GM18519 (cell line): Measurements from ENCODE around the gene TRIM54.
"Not testable (repeated sequence)": the region's sequence is repeated elsewhere in the genome, so short reads cannot be mapped to it uniquely, and the experiment has no call there.

Experiments
- ATAC-seq: cut with Tn5 transposase; IDR thresholded peaks from one replicate; pipeline ENCODE4 v1.9.1; 2021; ENCODE audit warnings: mild to moderate bottlenecking, moderate library complexity; ENCODE audit not compliant: unreplicated experiment, low FRiP score

Gene TRIM54

DNA sequence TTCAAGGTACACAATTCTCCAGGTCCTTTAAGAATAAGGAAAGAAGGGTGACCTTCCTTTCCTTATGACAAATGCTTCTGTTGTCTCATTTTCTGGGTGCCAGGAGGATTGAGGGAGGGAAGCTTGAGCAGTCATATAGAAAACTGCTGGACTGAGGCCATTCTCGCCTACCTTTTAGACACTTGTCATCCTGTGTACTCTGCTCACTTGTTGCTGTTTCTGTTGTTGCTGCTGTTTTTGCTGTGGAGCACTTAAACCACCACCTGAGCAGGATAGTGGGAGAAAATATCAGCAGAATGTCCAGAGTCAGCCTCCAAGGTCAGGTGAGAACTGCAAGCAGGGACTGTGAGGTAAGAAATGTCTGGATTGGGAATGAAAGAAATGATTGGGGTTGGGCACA is 4.2 kb upstream of the TRIM54 start:
- ATAC-seq = no peak

DNA sequence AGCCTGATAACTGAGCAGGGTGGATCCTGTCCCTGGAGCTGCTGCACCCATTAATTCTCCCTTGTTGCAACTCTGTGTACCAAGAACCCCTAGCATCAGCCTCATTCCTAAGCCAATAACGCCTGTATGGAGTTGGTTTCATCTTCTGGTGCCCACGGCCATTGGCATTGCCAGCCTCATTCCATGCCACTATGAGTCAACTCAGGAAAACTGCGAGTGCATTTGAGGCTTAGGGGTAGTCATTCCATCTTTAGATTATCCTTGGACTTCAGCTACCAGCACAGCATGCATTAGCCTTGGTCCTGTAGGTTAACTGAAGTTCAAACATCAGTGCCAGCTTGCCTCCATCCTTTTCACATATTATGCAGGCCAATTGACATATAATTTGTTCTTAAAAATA is 1.4 kb upstream of the TRIM54 start:
- ATAC-seq = no peak

DNA sequence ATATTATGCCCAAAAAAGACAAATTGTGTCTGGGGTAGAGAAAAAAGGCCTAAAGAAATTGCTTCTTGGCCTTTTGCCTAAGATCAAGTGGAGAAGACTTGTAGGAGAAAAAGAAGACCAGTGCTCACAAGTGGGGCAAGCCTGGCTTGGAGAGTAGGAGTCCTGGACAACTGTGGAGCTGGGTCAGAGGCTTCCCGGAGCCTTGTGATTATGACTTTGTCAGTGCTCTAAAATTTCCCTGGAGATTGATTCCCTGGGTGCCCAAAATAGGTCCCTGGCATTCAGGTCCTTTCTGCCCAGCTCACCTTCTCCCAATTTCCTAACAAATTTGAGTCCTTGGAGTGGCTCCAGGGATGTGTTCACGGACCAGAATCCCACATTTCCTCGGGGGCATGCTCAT is 787 bp upstream of the TRIM54 start:
- ATAC-seq = no peak

DNA sequence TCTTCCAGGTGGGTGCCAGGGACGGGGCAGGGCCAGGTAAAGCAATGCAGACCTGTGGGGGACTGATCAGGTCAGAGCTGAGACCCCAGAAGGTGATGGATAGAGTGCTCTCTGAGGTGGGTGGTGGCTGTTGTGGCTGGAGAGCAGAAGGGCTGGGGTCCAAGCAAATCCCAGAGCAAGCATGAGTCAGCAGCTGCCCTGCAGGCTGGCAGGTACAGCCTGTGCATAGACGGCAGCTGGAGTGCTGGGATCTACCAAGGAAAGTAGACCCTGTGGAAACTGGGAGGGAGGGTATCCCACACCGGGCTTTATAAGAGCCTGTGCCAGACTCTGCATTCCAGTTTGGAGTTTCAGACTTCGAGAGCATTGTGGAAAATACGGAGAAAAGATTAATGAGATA is 663 bp downstream of the TRIM54 start:
- ATAC-seq = no peak

DNA sequence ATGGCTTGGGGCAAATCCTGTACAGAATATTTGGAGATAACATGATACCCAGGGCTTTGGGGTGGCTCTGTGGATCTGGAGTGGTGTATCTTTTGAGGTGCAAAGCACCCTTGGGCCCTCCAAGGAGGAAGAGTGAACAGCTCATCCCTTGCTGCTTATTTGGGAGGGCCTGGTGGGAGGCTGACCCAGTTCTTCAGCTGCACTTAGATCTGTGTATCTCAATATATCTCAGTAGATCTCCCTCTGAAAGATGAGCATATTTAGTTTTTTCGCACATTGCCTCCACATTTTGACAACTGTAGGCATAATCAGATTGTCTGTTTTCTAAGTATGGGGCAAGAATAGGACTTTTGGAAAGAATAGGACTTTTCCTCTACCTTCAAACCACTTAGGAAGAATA is 2.8 kb downstream of the TRIM54 start:
- ATAC-seq = no peak

DNA sequence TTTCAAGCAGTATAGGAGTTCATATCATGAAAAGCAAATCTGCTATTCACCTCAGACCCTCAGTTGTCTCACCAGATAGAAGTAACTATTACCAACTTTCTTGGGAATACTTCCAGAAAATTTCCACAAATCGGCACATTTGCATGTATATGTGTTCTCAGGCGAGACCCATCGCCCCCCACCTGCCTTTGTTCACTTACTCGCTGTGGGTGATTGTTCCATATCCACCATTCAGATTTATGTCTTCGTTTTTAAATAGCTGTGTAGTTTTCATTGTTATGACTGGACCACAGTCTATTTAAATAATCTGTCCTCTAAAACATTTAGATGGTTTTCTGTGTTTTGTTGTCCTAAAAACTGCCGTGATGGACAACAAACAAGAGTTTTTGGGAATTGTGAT is 3.3 kb downstream of the TRIM54 start:
- ATAC-seq = no peak

DNA sequence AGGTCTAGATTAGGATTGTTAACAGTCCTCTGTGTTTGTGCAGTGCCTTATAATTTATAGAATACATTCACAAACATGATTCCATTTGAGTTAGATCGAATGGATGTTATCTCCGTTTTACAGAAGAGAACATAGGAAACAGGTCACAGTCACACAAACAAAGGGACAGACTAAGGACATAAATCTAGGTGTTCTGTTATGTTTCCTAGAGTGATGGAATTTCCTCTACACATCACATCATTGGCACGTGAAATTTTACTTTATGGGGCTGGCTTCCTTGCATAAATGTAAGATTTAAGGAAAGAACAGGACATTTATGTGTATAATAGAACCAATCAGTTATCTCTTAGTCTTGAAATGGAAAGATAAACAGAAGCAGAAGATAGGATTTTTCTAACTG is 6.4 kb downstream of the TRIM54 start:
- no peak for ATAC-seq

DNA sequence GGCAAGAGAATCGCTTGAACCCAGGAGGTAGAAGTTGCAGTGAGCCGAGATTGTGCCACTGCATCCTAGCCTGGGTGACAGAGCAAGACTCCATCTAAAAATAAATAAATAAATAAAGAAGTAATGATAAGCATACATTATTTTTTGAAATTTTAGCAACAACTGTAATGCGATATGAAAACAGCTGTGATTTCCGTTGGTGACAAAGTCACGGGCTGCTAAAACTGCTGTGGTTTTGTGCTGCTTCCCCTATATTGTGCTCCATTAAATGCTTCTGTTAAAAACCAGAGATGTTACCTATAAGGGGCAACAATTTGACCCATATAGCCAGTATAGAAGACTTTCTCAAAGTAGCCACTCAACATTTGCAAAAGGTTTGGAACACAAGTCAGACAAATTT is 8.3 kb downstream of the TRIM54 start:
- no peak for ATAC-seq

DNA sequence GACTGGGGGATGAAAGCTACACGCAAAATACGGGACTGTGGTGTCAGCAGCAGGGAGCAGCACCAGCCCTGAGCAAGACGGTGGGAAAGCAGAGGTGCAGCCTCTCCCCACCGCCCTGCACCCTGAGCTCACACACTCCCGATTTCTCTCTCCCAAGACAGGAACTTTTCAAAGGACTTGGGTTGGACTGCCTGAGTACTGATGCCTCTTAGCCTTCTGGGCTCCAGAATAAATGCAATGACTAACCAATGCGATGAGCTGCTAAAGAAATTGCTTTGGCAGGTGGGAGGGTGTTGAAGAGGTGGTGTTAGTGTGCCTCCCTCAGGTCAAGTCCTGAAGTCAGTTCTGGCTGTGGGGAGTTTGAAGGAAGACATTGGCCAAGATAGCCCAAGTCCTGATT is 9.6 kb downstream of the TRIM54 start:
- no peak for ATAC-seq

DNA sequence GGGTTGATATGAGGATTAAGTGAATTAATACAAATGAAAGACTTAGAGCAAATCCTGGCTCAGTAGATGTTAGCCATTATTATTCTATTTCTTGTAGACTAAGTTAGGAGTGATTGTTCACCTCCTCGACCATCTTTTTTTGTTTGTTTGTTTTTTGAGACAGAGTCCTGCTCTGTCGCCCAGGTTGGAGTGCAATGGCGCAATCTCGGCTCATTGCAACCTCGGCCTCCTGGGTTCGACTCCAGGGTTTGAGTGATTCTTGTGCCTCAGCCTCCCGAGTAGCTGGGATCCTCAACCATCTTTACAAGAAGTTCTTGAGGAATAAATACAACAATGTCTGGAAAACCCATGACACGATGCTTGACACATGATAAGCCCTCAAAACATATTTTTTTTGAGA is 12.7 kb downstream of the TRIM54 start:
- no peak for ATAC-seq

DNA sequence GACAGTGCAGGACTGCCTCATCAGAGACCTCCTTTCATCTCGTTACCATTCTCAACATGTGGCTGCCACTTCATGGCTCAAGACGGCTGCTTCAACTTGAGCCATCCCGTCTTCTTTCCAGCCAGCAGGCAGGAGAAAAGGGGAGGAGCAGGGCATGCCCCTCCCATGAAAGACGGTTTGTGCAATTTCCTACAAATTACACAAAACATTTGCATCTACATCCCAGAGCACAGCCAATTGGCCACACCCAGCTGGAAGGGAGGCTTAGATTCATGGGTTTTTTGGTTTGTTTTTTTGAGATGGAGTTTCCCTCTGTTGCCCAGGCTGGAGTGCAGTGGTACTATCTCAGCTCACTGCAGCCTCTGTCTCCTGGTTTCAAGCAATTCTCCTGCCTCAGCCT is 14.3 kb downstream of the TRIM54 start:
- no peak for ATAC-seq

DNA sequence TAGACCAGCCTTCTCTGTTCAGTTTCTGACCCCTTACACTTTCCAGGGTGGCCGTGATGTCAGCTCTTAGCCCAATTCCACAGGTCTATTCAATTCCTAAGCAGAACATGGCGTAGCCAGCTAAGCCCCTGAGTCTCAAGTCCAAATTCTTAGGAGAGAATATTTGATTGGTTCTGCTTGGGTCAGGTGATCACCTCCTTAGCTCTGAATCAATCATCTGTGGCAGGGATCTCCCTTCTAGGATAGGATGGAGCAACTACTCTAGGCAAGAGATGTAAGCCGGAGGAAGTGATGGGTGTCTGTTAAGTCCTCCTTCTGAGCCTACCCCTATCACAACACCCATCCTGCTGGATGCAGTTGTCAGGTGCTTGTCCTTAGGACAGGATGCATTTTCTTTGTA is 15.0 kb downstream of the TRIM54 start:
- ATAC-seq = no peak

DNA sequence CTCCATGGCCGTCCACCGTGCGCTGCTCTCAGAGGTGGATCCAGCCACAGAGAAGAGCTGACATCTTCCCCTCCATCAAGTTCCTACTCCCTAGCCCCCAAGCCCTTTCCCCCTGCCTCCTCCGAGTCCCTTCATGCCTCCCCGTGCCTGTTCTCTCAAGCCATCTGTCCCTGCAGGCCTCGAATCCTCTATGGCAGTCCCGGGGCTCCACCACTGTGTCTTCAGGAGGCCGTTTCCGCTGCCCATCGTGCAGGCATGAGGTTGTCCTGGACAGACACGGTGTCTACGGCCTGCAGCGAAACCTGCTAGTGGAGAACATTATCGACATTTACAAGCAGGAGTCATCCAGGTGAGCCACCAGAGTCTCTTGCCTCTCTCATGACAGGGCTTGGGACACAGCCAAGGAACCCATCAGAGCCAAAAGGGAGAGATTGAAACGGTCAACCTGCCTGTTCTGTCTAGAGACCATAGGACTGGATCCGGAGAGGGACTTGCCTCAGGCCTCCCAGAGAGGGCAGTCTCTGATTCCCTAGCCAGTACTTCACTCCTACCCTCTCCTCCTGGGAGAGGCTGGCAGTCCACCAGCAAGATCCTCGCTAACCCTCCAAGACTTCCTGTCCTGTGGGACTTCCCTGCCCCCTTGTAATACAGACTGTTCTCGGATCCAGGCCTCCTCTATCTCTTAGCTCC is 16.3 kb downstream of the TRIM54 start:
- no peak for ATAC-seq

DNA sequence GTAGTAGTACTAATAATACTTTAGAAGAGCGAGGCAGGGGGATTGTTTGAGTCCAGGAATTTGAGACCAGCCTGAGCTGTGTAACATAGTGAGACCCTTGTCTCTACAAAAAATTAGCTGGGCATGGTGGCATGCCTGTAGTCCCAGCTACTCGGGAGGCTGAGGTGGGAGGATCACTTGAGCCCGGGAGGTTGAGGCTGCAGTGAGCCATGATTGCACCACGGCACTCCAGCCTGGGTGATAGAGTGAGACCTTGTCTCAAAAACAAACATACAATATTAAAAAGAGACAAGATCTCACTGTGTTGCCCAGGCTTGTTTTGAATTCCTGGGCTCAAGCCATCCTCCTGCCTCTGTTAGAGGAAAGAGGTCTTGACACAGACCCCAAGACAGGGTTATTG is 18.4 kb downstream of the TRIM54 start:
- not testable (repeated sequence) for ATAC-seq

DNA sequence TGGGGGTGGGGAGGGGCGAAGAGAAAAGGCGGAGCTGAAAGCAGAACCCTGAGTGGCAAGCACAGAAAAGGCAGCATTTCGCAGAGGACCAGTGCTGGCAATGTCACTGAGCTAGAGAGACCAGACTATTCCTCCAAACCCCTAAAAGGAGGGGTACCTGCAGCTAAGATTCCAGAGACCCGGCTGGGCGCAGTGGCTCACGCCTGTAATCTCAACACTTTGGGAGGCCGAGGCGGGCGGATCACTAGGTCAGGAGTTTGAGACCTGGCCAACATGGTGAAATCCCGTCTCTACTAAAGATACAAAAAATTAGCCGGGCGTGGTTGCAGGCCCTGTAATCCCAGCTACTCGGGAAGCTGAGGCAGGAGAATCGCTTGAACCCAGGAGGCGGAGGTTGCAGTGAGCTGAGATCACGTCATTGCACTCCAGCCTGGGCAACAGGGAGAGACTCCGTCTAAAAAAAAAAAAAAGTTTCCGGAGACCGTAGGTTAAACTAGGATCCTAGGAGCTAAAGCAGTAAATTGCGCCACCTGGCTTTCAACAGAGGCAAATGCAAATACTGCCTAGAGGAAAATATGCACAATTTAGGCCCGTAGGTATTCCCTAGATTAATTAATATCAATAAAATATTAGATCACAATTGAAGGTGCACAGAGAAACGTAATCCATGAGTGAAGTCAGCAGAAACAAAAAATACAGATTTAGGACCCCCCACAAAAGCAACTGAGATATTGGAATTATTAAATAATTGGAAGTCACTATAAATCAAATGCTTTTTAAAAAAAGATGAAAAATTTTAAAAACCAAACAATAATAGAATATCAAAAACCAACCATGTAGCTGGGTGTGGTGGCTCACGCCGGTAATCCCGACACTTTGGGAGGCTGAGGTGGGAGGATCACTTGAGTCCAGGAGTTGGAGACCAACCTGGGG is 21.1 kb downstream of the TRIM54 start:
- no peak for ATAC-seq

DNA sequence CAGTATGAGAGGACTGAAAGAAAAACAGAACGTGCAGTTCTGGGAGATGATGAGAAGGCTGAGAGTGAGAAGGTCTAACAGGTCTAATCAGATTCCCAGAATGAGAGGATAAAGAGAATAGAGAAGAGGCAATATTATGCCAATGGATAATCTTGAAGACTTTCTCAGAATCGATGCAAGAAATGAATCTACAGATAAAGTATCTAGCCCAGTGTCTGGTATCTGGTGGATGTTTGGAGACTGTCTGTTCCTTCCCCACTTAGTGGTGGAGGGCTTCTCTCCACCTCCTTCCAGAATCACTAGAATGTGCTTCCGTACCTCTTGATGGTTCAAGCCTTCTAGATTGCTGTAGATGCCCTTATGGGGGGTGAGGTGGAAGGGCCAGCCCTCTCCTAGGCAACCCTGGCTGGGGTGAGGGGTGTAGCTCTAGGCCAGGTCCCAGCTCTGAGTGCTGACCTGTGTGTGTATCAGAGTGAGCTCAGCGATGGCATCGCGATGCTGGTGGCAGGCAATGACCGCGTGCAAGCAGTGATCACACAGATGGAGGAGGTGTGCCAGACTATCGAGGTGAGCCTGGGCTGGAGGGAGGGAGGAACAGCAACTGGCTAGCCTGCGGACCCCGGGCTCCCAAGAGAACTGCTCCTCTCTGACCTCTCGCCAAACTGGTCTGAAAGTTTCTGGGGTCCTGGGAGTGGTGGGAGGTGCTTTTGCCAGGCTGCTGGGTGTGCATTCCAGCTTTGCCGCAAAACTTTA is 22.4 kb downstream of the TRIM54 start:
- ATAC-seq = no peak

DNA sequence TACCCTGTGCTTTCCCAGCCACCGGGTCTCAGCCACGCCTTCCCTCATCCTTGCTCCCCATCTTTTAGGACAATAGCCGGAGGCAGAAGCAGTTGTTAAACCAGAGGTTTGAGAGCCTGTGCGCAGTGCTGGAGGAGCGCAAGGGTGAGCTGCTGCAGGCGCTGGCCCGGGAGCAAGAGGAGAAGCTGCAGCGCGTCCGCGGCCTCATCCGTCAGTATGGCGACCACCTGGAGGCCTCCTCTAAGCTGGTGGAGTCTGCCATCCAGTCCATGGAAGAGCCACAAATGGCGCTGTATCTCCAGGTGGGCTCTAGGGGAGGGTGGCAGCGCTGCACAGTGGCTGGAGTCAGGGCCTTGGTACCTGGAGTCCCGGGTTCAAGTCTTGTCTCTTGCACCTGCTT is 23.3 kb downstream of the TRIM54 start:
- no peak for ATAC-seq

DNA sequence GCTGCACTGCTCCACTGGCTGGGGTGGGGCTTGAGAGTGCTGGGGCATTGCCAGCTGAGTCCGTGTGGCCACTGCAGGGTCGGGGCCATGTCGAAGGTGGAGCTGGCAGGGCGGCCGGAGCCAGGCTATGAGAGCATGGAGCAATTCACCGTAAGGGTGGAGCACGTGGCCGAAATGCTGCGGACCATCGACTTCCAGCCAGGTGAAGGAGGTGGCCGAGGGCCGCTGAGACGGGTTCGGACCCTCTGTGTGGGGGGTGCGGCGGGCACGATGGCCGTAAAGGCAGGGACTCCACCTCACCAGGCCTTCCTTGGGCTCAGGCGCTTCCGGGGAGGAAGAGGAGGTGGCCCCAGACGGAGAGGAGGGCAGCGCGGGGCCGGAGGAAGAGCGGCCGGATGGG is 23.9 kb downstream of the TRIM54 start:
- ATAC-seq = no peak

DNA sequence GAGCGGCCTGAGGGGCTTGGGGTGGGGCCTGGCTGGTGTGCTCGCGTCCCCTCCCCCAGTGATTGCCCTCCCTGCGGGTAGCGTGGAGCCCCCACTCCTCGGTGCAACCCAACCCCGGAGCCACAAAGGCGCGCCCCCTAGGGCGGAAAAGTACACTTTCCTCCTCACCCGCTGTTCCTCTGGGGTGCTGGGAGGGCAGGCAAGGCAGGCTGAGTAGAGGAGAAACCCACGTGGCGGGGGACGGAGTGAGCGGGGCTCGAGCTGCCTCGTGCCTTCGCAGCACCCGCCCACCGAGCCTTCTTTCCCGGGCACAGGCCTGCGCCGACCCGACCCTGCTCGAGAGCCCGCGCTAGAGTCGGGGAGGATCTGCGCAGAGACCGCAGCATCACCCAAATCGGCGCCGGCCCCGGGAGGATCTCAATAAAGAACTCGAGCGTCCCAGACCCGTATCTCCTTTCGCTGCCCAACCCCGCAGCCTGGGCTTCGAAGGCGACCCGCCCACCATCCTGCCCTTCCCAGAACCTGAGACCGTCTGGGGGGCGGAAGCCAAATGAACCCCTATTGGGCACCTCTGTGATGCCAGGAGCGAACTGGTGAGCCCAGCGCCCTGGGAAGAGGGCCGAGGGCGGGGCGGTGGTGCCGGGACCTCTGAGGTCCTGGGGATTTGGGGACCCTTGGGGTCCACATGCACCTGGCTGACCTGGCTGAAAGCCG is 24.5 kb downstream of the TRIM54 start:
- ATAC-seq = no peak

DNA sequence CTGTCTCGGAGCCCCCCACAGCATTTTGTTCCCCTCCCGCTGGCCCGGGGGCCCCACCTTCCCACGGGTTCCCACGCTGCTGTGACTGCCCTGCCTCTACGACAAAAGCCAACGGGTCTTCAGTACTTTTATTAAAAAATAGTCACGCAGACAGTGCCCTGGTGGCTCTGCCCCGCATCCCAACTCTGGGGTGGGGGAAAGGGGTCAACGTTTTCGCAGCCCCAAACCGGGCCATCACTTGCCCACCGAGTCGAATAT is 25.0 kb downstream of the TRIM54 start:
- ATAC-seq = no peak
